Keratinocyte (primary cell): ENCODE data around the gene DEPP1. TPM values are rescaled to one million over a fixed set of nuclear protein-coding genes. Genes with fewer than 3 reads are reported as not detected.
A peak's percentile ranks its signal among the peaks of the same experiment; 100 is the strongest.

Source experiments
- DNase-seq: peaks from one replicate; pipeline ENCODE4 v3.0.0-alpha.2; 2011; ENCODE audit warnings: low read depth, missing footprints, low spot score
- FAIRE-seq: peaks from 2 replicates; lab custom pipeline; 2011; peaks lifted over from hg19 to GRCh38; lab: Jason Lieb, UNC
- H2AFZ ChIP-seq: 2 replicates; pipeline ENCODE4 v1.6.0; 2012; ENCODE audit warnings: low read length, control low read depth, inconsistent platforms; ENCODE audit not compliant: control insufficient read depth
- H3K27ac ChIP-seq: 2 replicates; pipeline ENCODE4 v1.5.1; 2011; ENCODE audit warnings: low read length; ENCODE audit not compliant: control insufficient read depth, insufficient read depth
- H3K27me3 ChIP-seq: 3 replicates; pipeline ENCODE4 v1.6.0; 2011; ENCODE audit warnings: low read length; ENCODE audit not compliant: control insufficient read depth, insufficient read depth; ENCODE audit errors: extremely low read depth
- H3K36me3 ChIP-seq, 2 experiments: 2 replicates in 1 of 2; 3 replicates in 1 of 2; pipeline ENCODE4 v1.5.1; 2011; ENCODE audit warnings: low read length in 2 of 2, mild to moderate bottlenecking in 1 of 2; ENCODE audit not compliant: control insufficient read depth in 2 of 2, insufficient read depth in 2 of 2; ENCODE audit errors: extremely low read depth in 1 of 2
- H3K4me1 ChIP-seq: 3 replicates; pipeline ENCODE4 v1.5.1; 2011; ENCODE audit warnings: low read length; ENCODE audit not compliant: control insufficient read depth, insufficient read depth; ENCODE audit errors: extremely low read depth
- H3K4me2 ChIP-seq: 3 replicates; pipeline ENCODE4 v1.6.0; 2011; ENCODE audit warnings: low read depth, low read length; ENCODE audit not compliant: control insufficient read depth, insufficient read depth; ENCODE audit errors: extremely low read depth
- H3K4me3 ChIP-seq, 3 experiments: fragments of 200-600 bp in 1 of 3; sonication (generic) in 1 of 3; 2 replicates in 2 of 3; 3 replicates in 1 of 3; pipeline ENCODE4 v1.5.1; 2011 to 2016; ENCODE audit warnings: low read length in 3 of 3, mild to moderate bottlenecking in 3 of 3, control low read depth in 2 of 3, inconsistent platforms in 1 of 3, low read depth in 1 of 3, mixed read lengths in 1 of 3, mixed run types in 1 of 3, moderate library complexity in 1 of 3; ENCODE audit not compliant: control insufficient read depth in 2 of 3, insufficient read depth in 2 of 3; ENCODE audit errors: extremely low read depth in 1 of 3
- H3K79me2 ChIP-seq: 2 replicates; pipeline ENCODE4 v1.6.0; 2012; ENCODE audit warnings: low read length; ENCODE audit not compliant: control insufficient read depth, insufficient read depth
- H3K9ac ChIP-seq: 3 replicates; pipeline ENCODE4 v1.6.0; 2011; ENCODE audit warnings: low read length; ENCODE audit not compliant: control insufficient read depth, insufficient read depth; ENCODE audit errors: extremely low read depth
- H3K9me1 ChIP-seq: 3 replicates; pipeline ENCODE4 v1.6.0; 2011; ENCODE audit warnings: low read length; ENCODE audit not compliant: control insufficient read depth, insufficient read depth; ENCODE audit errors: extremely low read depth
- H3K9me3 ChIP-seq: 2 replicates; pipeline ENCODE4 v1.5.1; 2012; ENCODE audit warnings: low read depth, low read length; ENCODE audit not compliant: control insufficient read depth
- H4K20me1 ChIP-seq: 3 replicates; pipeline ENCODE4 v1.6.0; 2011; ENCODE audit warnings: low read length; ENCODE audit not compliant: control insufficient read depth, insufficient read depth; ENCODE audit errors: extremely low read depth
- EZH2 ChIP-seq: IDR thresholded peaks from one replicate; pipeline ENCODE4 v1.6.1; 2012; ENCODE audit warnings: inconsistent platforms, mild to moderate bottlenecking, low read length, moderate library complexity
- dilution Hi-C: fragments of 300-500 bp; cut with MboI; formaldehyde crosslinking; loops from one replicate; pipeline ENCODE4 v1.7.0; 2020; ENCODE audit warnings: low sequenced_read_pairs; ENCODE audit not compliant: extremely low pct_ligation_motif_present
- polyA plus RNA-seq, 5 experiments: library from polyadenylated mRNA; depleted of rRNA in 3 of 5; stranded (reverse) in 3 of 5; stranded (forward) in 1 of 5; unstranded in 1 of 5; fragments of >200 nt; gene quantifications; 1 replicate in 1 of 5; 2 replicates in 3 of 5; 3 replicates in 1 of 5; pipeline versions ENCODE4 v1.2.1 to v1.2.3, GENCODE V29; 2011 to 2012; ENCODE audit warnings: missing spikeins in 2 of 5, low read depth in 1 of 5, low replicate concordance in 1 of 5
- TF ChIP-seq, protein P1 (sequence below), 3 experiments: IDR thresholded peaks in 1 of 3; conservative IDR thresholded peaks in 1 of 3; optimal IDR thresholded peaks in 1 of 3; 2 replicates in 2 of 3; 3 replicates in 1 of 3; pipeline versions ENCODE3 to v1.5.1; 2011; ENCODE audit warnings: low read length in 3 of 3, mild to moderate bottlenecking in 3 of 3, moderate library complexity in 2 of 3, control low read depth in 1 of 3, inconsistent platforms in 1 of 3; ENCODE audit not compliant: insufficient read depth in 2 of 3; ENCODE audit errors: extremely low read depth in 1 of 3

DEPP1 gene
- polyA plus RNA-seq, 1 donor (not counting 4 experiments of a cell fraction or from before 2014, with no cell fraction given), result 1.2 TPM

DNA sequence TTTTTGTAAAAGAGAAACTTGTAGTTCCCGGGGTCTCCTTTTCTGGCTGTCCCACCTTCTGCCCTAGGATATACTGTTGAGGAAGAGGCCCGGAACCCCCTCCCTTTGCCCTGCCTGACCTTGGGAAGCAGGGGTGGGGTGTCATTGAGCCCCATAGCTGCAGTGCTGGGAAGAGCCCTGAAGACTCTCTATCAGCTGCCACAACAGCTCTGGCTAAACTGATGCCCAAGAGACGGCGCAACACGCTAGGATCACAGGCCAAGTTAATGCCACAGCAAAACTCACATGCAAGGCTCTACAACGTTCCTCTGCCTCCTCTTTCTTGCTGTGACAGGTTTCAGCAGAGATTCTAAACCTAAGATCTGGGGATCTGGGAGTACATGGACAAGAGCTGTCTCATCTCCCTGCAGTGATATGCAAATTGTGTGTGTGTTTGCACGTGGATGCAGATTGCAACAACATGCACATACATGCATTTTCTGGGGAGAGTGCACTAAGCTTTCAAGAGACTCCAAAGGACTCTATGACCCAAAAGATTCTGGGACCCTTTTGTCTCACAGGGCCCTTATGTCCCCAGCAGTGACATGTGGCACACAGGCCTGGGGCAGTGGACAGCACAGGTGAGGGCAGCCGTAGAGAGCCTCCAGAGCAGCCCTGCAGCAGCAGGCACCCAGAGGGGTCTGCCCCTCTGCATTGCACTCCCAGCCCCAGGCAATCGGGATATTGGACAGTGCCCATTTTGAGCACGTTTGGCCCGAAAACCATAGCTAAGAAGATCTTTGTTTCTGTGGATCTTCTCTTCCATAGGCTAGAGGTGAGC is 16.5 kb downstream of the DEPP1 start:
- Histone ChIP-seq H3K27ac (no peak overlapping the region), H3K27me3 (no peaks in the 10 kb centered on the region), H3K4me2 (no peak overlapping the region), H3K79me2 (no peaks in the 10 kb centered on the region), H2AFZ (no peak overlapping the region), H3K4me1 (peaks cover 14% of the 10 kb centered on the region), H4K20me1 (no peaks in the 10 kb centered on the region), H3K4me3 (no peak overlapping the region), H3K36me3 (no peaks in the 10 kb centered on the region), H3K9me3 (no peaks in the 10 kb centered on the region), H3K9ac (no peak overlapping the region), H3K9me1 (no peaks in the 10 kb centered on the region)
- DNase-seq (no peak), FAIRE-seq (peak; percentile 49)
- dilution Hi-C loops, result no loop called here
- TF ChIP-seq EZH2, result no peak
- TF ChIP-seq, protein P1, sequence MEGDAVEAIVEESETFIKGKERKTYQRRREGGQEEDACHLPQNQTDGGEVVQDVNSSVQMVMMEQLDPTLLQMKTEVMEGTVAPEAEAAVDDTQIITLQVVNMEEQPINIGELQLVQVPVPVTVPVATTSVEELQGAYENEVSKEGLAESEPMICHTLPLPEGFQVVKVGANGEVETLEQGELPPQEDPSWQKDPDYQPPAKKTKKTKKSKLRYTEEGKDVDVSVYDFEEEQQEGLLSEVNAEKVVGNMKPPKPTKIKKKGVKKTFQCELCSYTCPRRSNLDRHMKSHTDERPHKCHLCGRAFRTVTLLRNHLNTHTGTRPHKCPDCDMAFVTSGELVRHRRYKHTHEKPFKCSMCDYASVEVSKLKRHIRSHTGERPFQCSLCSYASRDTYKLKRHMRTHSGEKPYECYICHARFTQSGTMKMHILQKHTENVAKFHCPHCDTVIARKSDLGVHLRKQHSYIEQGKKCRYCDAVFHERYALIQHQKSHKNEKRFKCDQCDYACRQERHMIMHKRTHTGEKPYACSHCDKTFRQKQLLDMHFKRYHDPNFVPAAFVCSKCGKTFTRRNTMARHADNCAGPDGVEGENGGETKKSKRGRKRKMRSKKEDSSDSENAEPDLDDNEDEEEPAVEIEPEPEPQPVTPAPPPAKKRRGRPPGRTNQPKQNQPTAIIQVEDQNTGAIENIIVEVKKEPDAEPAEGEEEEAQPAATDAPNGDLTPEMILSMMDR (optimal IDR thresholded peaks at IDR 0.05 in 1 of 3, IDR thresholded peaks at IDR 0.05 in 1 of 3, conservative IDR thresholded peaks at IDR 0.05 in 1 of 3; ENCODE audit: extremely low read depth in 1 of 3, insufficient read depth in 2 of 3, low read length in 3 of 3), result peak in 1 of 3 experiments; percentile 63

DNA sequence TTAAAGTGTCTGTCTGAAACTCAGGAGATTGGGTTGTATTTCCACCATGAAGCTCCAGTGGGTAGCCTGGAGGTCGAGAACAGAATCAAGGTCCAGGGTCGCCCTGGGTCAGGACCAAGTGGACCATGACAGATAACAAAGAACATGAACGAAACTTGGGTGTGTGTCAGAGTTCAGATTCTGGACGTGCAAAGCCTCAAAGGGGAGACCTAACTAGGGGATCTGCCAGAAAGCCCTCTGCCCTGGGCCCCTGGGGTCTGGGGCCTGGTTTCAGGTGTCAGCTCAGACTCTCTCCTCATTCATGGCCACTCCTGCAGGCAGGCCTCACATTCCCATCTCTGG is 17.4 kb downstream of the DEPP1 start:
- Histone ChIP-seq H3K27ac (no peak overlapping the region), H3K27me3 (no peaks in the 10 kb centered on the region), H3K9me3 (no peaks in the 10 kb centered on the region), H2AFZ (no peak overlapping the region), H3K4me2 (no peak overlapping the region), H3K9ac (no peak overlapping the region), H3K4me3 (no peak overlapping the region), H3K9me1 (no peaks in the 10 kb centered on the region), H4K20me1 (no peaks in the 10 kb centered on the region), H3K36me3 (no peaks in the 10 kb centered on the region), H3K4me1 (peaks cover 14% of the 10 kb centered on the region), H3K79me2 (no peaks in the 10 kb centered on the region)
- TF ChIP-seq, protein P1 (optimal IDR thresholded peaks at IDR 0.05 in 1 of 3, IDR thresholded peaks at IDR 0.05 in 1 of 3, conservative IDR thresholded peaks at IDR 0.05 in 1 of 3; ENCODE audit: extremely low read depth in 1 of 3, insufficient read depth in 2 of 3, low read length in 3 of 3), result no peak
- TF ChIP-seq EZH2, result no peak
- dilution Hi-C loops, result no loop called here
- FAIRE-seq (no peak), DNase-seq (no peak)
